RCC 7860 (cell line): ENCODE results near the gene SOX30.
"Not testable (repeated sequence)": the region's sequence is repeated elsewhere in the genome, so short reads cannot be mapped to it uniquely, and the experiment has no call there.

Source experiments
- DNase-seq: peaks from one replicate; pipeline ENCODE4 v3.0.0-alpha.2; 2015; ENCODE audit warnings: low spot score
- FAIRE-seq: peaks from 2 replicates; lab custom pipeline; 2012; peaks lifted over from hg19 to GRCh38; lab: Jason Lieb, UNC

SOX30 gene

GRCh38 chr5:157652377-157652692, at the start of gene SOX30:
Gene SOX30, minus strand, starts transcription at chr5:157652438. Its CDS starts 360 bp downstream, at chr5:157652078.
- DNase-seq (no peak), FAIRE-seq (no peak)

GRCh38 chr5:157698674-157699073, 46.4 kb upstream of the SOX30 start:
- FAIRE-seq, result not testable (repeated sequence)

GRCh38 chr5:157696154-157696553, 43.9 kb upstream of the SOX30 start:
- FAIRE-seq, DNase-seq: not testable (repeated sequence)

More at GRCh38 chr5:157698674-157699073, 46.4 kb upstream of the SOX30 start:
- not testable (repeated sequence) for DNase-seq

GRCh38 chr5:157693816-157694215, 41.6 kb upstream of the SOX30 start:
- not testable (repeated sequence) for DNase-seq, FAIRE-seq

GRCh38 chr5:157690690-157691433, 38.6 kb upstream of the SOX30 start:
- FAIRE-seq (no peak), DNase-seq (no peak)

- FAIRE-seq, result no peak
- no peak for DNase-seq
Measured at GRCh38 chr5:157689942-157690689, 37.9 kb upstream of the SOX30 start.

GRCh38 chr5:157687198-157687554, 34.9 kb upstream of the SOX30 start:
- no peak for FAIRE-seq
- no peak for DNase-seq

GRCh38 chr5:157686276-157687197, 34.3 kb upstream of the SOX30 start:
- FAIRE-seq, DNase-seq: not testable (repeated sequence)

- DNase-seq (no peak), FAIRE-seq (no peak)
Measured at GRCh38 chr5:157682257-157682656, 30.0 kb upstream of the SOX30 start.

GRCh38 chr5:157681048-157681447, 28.8 kb upstream of the SOX30 start:
- no peak for DNase-seq
- FAIRE-seq, result no peak

GRCh38 chr5:157680239-157680638, 28.0 kb upstream of the SOX30 start:
- FAIRE-seq, result no peak
- DNase-seq, result no peak

- FAIRE-seq (no peak), DNase-seq (no peak)
Measured at GRCh38 chr5:157679801-157680200, 27.6 kb upstream of the SOX30 start.

- no peak for DNase-seq
- FAIRE-seq, result no peak
Measured at GRCh38 chr5:157677931-157678330, 25.7 kb upstream of the SOX30 start.

GRCh38 chr5:157674351-157674750, 22.1 kb upstream of the SOX30 start:
- not testable (repeated sequence) for FAIRE-seq, DNase-seq

- DNase-seq, result no peak
- no peak for FAIRE-seq
Measured at GRCh38 chr5:157672976-157673375, 20.7 kb upstream of the SOX30 start.

GRCh38 chr5:157671592-157672330, 19.5 kb upstream of the SOX30 start:
- FAIRE-seq (no peak), DNase-seq (no peak)

GRCh38 chr5:157670662-157671591, 18.7 kb upstream of the SOX30 start, which contains the start of gene C5orf52:
Gene C5orf52, plus strand, starts transcription at chr5:157671533. Its CDS starts 82 bp downstream, at chr5:157671615.
- FAIRE-seq (no peak), DNase-seq (no peak)

- no peak for FAIRE-seq
Measured at GRCh38 chr5:157669701-157670097, 17.5 kb upstream of the SOX30 start.

GRCh38 chr5:157668356-157668755, 16.1 kb upstream of the SOX30 start:
- DNase-seq, result no peak
- FAIRE-seq, result no peak

More at GRCh38 chr5:157669701-157670097, 17.5 kb upstream of the SOX30 start:
- DNase-seq, result no peak
